Measurements from ENCODE around the gene TMEM69.

DNA sequence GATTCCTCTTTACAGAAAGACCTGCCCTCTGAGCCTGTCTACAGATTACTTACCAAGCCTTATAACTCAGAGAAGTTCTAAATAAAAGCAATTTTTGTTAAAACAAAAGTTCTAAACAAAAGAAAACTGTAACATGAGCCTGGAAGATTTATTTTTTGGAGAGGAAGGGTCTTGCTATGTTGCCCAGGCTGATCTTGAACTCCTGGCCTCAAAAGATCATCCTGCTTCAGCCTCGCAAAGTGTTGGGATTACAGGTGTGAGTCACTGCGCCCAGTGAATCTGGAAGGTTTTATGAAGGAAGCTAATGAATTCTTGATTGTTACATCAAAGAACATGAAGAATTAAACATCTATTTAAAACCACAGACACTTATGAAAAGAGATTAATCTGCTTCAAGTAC lies 28.8 kb upstream of the TMEM69 start:
- TF ChIP-seq, protein P1, sequence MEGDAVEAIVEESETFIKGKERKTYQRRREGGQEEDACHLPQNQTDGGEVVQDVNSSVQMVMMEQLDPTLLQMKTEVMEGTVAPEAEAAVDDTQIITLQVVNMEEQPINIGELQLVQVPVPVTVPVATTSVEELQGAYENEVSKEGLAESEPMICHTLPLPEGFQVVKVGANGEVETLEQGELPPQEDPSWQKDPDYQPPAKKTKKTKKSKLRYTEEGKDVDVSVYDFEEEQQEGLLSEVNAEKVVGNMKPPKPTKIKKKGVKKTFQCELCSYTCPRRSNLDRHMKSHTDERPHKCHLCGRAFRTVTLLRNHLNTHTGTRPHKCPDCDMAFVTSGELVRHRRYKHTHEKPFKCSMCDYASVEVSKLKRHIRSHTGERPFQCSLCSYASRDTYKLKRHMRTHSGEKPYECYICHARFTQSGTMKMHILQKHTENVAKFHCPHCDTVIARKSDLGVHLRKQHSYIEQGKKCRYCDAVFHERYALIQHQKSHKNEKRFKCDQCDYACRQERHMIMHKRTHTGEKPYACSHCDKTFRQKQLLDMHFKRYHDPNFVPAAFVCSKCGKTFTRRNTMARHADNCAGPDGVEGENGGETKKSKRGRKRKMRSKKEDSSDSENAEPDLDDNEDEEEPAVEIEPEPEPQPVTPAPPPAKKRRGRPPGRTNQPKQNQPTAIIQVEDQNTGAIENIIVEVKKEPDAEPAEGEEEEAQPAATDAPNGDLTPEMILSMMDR (IDR thresholded peaks at IDR 0.05), result no peak
- TF ChIP-seq EP300 (IDR thresholded peaks at IDR 0.05) (no peak), POLR2AphosphoS5 (IDR thresholded peaks at IDR 0.05) (no peak), POLR2A (IDR thresholded peaks at IDR 0.05) (no peak)

Measured in upper lobe of left lung (tissue), 4 donors.